Peyer's patch (tissue), 4 donors: ENCODE measurements around the gene CD37. TPM values are rescaled to one million over a fixed set of nuclear protein-coding genes. Genes with fewer than 3 reads are reported as not detected.

Experiments used
- DNase-seq, 3 donors: peaks; one replicate each; pipeline ENCODE4 v3.0.0-alpha.2; 2017 to 2019
- H3K27ac ChIP-seq, 4 donors: fragments of 200-600 bp; sonication (generic); one replicate each; pipeline ENCODE4 v1.5.1; 2016 to 2019
- H3K27me3 ChIP-seq, 2 donors: fragments of 200-600 bp; sonication (generic); one replicate each; pipeline ENCODE4 v1.5.1; 2019
- H3K36me3 ChIP-seq, 3 donors: fragments of 200-600 bp; sonication (generic); one replicate each; pipeline ENCODE4 v1.5.1; 2016 to 2019
- H3K4me1 ChIP-seq, 4 donors: fragments of 200-600 bp; sonication (generic); one replicate each; pipeline ENCODE4 v1.5.1; 2016 to 2019
- H3K4me3 ChIP-seq, 4 donors: fragments of 200-600 bp; sonication (generic); 1 replicate in 3 of 4; 2 replicates in 1 of 4; pipeline ENCODE4 v1.5.1; 2016 to 2019; ENCODE audit warnings: mild to moderate bottlenecking in 1 of 4
- H3K9me3 ChIP-seq, 4 donors: fragments of 200-600 bp; sonication (generic); one replicate each; pipeline ENCODE4 v1.5.1; 2016 to 2019; ENCODE audit warnings: mild to moderate bottlenecking in 1 of 4
- CTCF ChIP-seq, 6 experiments: fragments of 450-650 bp in 4 of 6; fragments of 200-600 bp in 2 of 6; sonication (generic) in 1 of 6; IDR thresholded peaks; one replicate each; pipeline ENCODE4 v1.5.1; 2017 to 2019; ENCODE audit warnings: antibody characterized with exemption in 6 of 6, mild to moderate bottlenecking in 3 of 6, moderate library complexity in 1 of 6
- POLR2A ChIP-seq, 2 donors: fragments of 450-650 bp; IDR thresholded peaks; one replicate each; pipeline ENCODE4 v1.5.1; 2017; ENCODE audit warnings: antibody characterized with exemption in 2 of 2, mild to moderate bottlenecking in 2 of 2, moderate library complexity in 2 of 2
- total RNA-seq, 4 donors: library from RNA; depleted of rRNA; stranded (reverse); fragments of >200 nt; gene quantifications; one replicate each; pipeline ENCODE4 v1.1.0, GENCODE V29; 2016

Gene CD37
- total RNA-seq, 4 donors from 2014 or later, result 12.3 to 203 (median 48.4) TPM

- Histone ChIP-seq H3K4me3 (no peak overlapping the region), H3K27me3 (no peaks in the 10 kb centered on the region), H3K27ac (no peak overlapping the region), H3K36me3 (no peaks in the 10 kb centered on the region), H3K9me3 (peaks cover 0 to 14% (median 0%) of the 10 kb centered on the region in 4 donors), H3K4me1 (no peaks in the 10 kb centered on the region)
- no peak for DNase-seq
- no peak for TF ChIP-seq POLR2A (IDR thresholded peaks at IDR 0.05)
- no peak for TF ChIP-seq CTCF (IDR thresholded peaks at IDR 0.05)
Measured at GRCh38 chr19:49378512-49378911, 43.3 kb downstream of the CD37 start.

- TF ChIP-seq CTCF (IDR thresholded peaks at IDR 0.05) (no peak), POLR2A (IDR thresholded peaks at IDR 0.05) (no peak)
- Histone ChIP-seq H3K36me3 (no peaks in the 10 kb centered on the region), H3K9me3 (peaks cover 0 to 14% (median 0%) of the 10 kb centered on the region in 4 donors), H3K27ac (no peak overlapping the region), H3K27me3 (no peaks in the 10 kb centered on the region), H3K4me3 (no peak overlapping the region), H3K4me1 (no peaks in the 10 kb centered on the region)
- DNase-seq, result no peak
Measured at GRCh38 chr19:49380391-49380790, 45.2 kb downstream of the CD37 start.

GRCh38 chr19:49382639-49383038 is 47.4 kb downstream of the CD37 start:
- TF ChIP-seq CTCF (IDR thresholded peaks at IDR 0.05), result no peak
- TF ChIP-seq POLR2A (IDR thresholded peaks at IDR 0.05), result no peak
- no peak overlapping the region for H3K27ac ChIP-seq
- H3K9me3 ChIP-seq, result peaks cover 0 to 14% (median 0%) of the 10 kb centered on the region in 4 donors
- no peaks in the 10 kb centered on the region for H3K4me1 ChIP-seq
- DNase-seq, result no peak
- no peaks in the 10 kb centered on the region for H3K27me3 ChIP-seq
- H3K4me3 ChIP-seq, result no peak overlapping the region
- H3K36me3 ChIP-seq, result no peaks in the 10 kb centered on the region

DNA sequence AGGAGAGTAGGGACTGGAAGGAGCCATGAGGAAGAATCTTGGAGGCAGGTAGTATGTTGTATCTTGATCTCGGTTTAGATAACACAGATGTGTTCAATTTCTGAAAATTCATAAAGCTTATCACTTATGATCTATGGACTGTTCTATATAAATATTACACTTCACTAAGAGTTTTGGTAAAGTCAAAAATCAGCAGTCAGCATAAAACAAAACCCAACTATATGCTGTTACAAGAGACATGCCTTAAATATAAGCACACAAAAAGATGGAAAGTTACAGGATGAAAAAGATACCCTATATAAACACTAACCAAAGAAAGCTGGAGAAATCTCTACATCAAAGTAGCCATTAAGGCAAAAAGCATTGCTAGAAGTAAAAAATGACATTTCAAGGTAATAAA is 48.4 kb downstream of the CD37 start:
- Histone ChIP-seq H3K36me3 (no peaks in the 10 kb centered on the region), H3K9me3 (peaks cover 0 to 14% (median 0%) of the 10 kb centered on the region in 4 donors), H3K27ac (no peak overlapping the region), H3K4me1 (no peaks in the 10 kb centered on the region), H3K4me3 (no peak overlapping the region), H3K27me3 (no peaks in the 10 kb centered on the region)
- no peak for DNase-seq
- no peak for TF ChIP-seq CTCF (IDR thresholded peaks at IDR 0.05)

DNA sequence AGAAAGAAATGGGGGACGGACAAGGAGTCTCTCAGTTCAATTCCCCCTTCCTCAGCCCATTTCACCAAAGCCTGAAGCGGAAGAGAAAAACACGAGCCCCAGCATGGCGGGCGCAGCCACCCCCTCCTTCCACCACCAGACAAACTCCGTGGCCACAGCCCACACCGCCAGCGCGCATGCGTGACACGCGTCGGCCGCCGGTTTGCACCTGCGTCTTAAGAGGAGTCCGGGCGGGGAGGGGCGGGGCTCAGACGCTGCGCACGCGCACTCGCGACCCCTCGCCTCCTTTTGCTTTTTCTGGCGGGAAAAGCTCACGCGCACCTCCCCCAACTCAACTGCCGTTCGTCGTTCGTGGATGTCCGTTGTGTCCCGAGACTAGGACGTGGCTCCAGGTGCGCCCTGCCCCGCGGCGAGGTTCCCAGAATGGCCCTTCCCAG is 52.7 kb downstream of the CD37 start, which contains the start of gene KASH5:
KASH5 (plus strand) TSS at position 314 of the 437 bp plus-strand sequence. CDS start 2,635 bp downstream, outside the sequence.
- DNase-seq, result peak; percentile 82 to 89 (median 82)
- H3K9me3 ChIP-seq, result no peaks in the 10 kb centered on the region
- H3K27me3 ChIP-seq, result no peaks in the 10 kb centered on the region

More for the DNA sequence above, 52.7 kb downstream of the CD37 start, which contains the start of gene KASH5:
- peak within 1 kb of the TSS in 2 of 4 donors; percentile 46 to 65 for H3K27ac ChIP-seq
- no peaks in the 10 kb centered on the region for H3K36me3 ChIP-seq
- H3K4me3 ChIP-seq, result peak within 1 kb of the TSS in 3 of 4 donors; percentile 25 to 37 (median 35)
- peaks cover 0 to 6% (median 2%) of the 10 kb centered on the region in 4 donors for H3K4me1 ChIP-seq
- TF ChIP-seq POLR2A (IDR thresholded peaks at IDR 0.05) (no peak), CTCF (IDR thresholded peaks at IDR 0.05) (no peak)
